Sigmoid colon (tissue), 7 donors: ENCODE data around the gene PRADC1. TPM values are rescaled to one million over a fixed set of nuclear protein-coding genes. Genes with fewer than 3 reads are reported as not detected.

Experiments used
- DNase-seq: peaks from one replicate; pipeline ENCODE4 v3.0.0-alpha.2; 2019
- H3K27ac ChIP-seq, 4 donors: fragments of 200-600 bp; sonication (generic); one replicate each; pipeline ENCODE4 v1.5.1; 2016 to 2019; ENCODE audit warnings: mild to moderate bottlenecking in 1 of 4
- H3K27me3 ChIP-seq, 3 donors: fragments of 200-600 bp; sonication (generic); one replicate each; pipeline ENCODE4 v1.5.1; 2019; ENCODE audit warnings: mild to moderate bottlenecking in 1 of 3
- H3K36me3 ChIP-seq, 4 donors: fragments of 200-600 bp; sonication (generic); one replicate each; pipeline ENCODE4 v1.5.1; 2016 to 2019
- H3K4me1 ChIP-seq, 4 donors: fragments of 200-600 bp; sonication (generic); one replicate each; pipeline ENCODE4 v1.5.1; 2017 to 2019
- H3K4me3 ChIP-seq, 4 donors: fragments of 200-600 bp; sonication (generic); one replicate each; pipeline ENCODE4 v1.5.1; 2017 to 2019; ENCODE audit warnings: mild to moderate bottlenecking in 2 of 4, moderate library complexity in 1 of 4
- H3K9me3 ChIP-seq, 4 donors: fragments of 200-600 bp in 3 of 4; sonication (generic) in 3 of 4; one replicate each; pipeline versions ENCODE4 v1.5.1 to v1.6.1; 2013 to 2019
- EP300 ChIP-seq, 4 donors: sonication (generic); formaldehyde crosslinking; IDR thresholded peaks; one replicate each; pipeline ENCODE4 v1.6.1; 2017; ENCODE audit warnings: antibody characterized with exemption in 4 of 4
- POLR2A ChIP-seq, 2 donors: fragments of 450-650 bp; IDR thresholded peaks; one replicate each; pipeline ENCODE4 v1.6.1; 2016; ENCODE audit warnings: antibody characterized with exemption in 2 of 2, mild to moderate bottlenecking in 2 of 2, moderate library complexity in 2 of 2
- POLR2AphosphoS5 ChIP-seq, 4 donors: sonication (generic); formaldehyde crosslinking; IDR thresholded peaks; one replicate each; pipeline ENCODE4 v1.6.1; 2017; ENCODE audit warnings: antibody characterized with exemption in 4 of 4
- WGBS, 2 donors: extraction: QIAGEN DNeasy Blood & Tissue Kit; methylation state at CpG; one replicate each; pipeline ENCODE4 v1.1.7; 2013; 5-methylcytosine and 5-hydroxymethylcytosine counted together
- intact Hi-C: fragments of 100-400 bp; cut with DNase I; formaldehyde crosslinking; loops from one replicate; pipeline ENCODE4 v1.15.1; 2023
- polyA plus RNA-seq, 3 donors: library from polyadenylated mRNA; stranded (reverse); fragments of 200-250 nt; gene quantifications; one replicate each; pipeline ENCODE4 v1.2.3, GENCODE V29; 2013
- total RNA-seq, 4 donors: library from RNA; depleted of rRNA; stranded (reverse); fragments of >200 nt; gene quantifications; one replicate each; pipeline ENCODE4 v1.1.0, GENCODE V29; 2016
- TF ChIP-seq, protein P1 (sequence below), 4 experiments: fragments of 450-650 bp in 3 of 4; fragments of 200-600 bp in 1 of 4; IDR thresholded peaks; one replicate each; pipeline ENCODE4 v1.5.1; 2016 to 2019; ENCODE audit warnings: antibody characterized with exemption in 4 of 4, mild to moderate bottlenecking in 3 of 4, moderate library complexity in 2 of 4
- donor health status: healthy with polysubstance abuse.
- donor health status: Bipolar disorder and iron deficiency.
- donor health status: healthy.

PRADC1 gene
- total and polyA plus RNA-seq, 7 donors = 27.7 to 68.1 (median 42.3) TPM

DNA sequence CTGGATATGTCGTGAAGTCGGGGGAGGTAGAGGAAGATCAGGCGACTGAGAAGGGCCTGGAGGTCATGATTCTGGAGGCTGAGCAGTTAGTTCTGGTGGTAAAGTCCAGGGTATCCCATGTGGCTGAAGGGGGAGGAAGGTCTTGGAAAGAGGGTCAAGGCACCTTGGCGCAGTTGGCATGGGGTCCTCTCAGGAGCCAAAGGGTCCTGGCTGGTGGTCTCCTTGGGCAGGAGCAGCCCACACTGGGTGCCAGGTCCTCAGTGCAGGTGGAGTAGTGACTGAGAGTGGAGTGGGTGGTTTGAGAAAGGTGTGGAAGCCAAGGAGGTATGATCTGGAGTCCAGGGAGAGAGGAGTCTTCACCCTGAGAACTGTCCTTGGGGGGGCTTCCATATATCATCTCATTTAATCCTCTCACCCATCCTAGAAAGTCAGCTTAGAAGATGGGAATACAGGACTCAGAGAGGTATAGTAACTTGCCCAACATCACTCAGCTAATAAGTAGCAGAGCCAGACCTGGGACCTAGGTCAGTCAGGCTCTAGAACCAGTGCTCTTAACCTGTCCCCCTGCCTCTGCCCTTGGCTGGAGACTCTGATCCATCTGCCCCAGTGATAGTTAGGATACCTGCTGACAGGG lies 26.8 kb upstream of the PRADC1 start:
- H3K27me3 ChIP-seq = peaks cover 0 to under 1% (median 0%) of the 10 kb centered on the region in 3 donors
- 78 to 95% methylated on average over 4 of the region's 4 CpGs for WGBS, 2 donors
- H3K4me3 ChIP-seq = no peak overlapping the region
- H3K9me3 ChIP-seq = no peaks in the 10 kb centered on the region
- peaks cover 0 to 2% (median 0%) of the 10 kb centered on the region in 4 donors for H3K36me3 ChIP-seq
- DNase-seq = no peak
- H3K4me1 ChIP-seq = no peaks in the 10 kb centered on the region
- intact Hi-C loops = no loop called here
- no peak for TF ChIP-seq EP300 (IDR thresholded peaks at IDR 0.05)
- no peak for TF ChIP-seq POLR2AphosphoS5 (IDR thresholded peaks at IDR 0.05)
- TF ChIP-seq POLR2A (IDR thresholded peaks at IDR 0.05) = no peak
- TF ChIP-seq, protein P1, sequence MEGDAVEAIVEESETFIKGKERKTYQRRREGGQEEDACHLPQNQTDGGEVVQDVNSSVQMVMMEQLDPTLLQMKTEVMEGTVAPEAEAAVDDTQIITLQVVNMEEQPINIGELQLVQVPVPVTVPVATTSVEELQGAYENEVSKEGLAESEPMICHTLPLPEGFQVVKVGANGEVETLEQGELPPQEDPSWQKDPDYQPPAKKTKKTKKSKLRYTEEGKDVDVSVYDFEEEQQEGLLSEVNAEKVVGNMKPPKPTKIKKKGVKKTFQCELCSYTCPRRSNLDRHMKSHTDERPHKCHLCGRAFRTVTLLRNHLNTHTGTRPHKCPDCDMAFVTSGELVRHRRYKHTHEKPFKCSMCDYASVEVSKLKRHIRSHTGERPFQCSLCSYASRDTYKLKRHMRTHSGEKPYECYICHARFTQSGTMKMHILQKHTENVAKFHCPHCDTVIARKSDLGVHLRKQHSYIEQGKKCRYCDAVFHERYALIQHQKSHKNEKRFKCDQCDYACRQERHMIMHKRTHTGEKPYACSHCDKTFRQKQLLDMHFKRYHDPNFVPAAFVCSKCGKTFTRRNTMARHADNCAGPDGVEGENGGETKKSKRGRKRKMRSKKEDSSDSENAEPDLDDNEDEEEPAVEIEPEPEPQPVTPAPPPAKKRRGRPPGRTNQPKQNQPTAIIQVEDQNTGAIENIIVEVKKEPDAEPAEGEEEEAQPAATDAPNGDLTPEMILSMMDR (IDR thresholded peaks at IDR 0.05) = no peak
- no peak overlapping the region for H3K27ac ChIP-seq

DNA sequence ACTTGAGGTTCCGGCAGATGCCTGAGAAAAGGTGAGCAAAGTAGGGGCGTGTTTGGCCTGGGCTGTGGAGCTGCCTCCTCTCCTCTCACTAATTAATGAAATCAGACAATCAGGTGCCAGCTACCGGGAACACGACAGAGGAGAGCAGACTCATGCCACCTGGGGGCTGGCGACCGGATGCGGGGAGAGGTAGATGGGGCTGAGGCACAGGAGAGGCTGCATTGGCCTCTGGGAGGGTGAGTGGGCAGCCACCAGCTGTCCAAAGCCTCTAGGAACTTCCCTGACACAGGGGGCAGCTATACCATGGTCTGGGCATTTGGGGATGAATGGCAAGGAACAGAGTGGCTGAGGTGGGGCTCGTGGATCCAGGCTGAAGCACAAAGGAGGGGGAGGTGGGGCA lies 26.2 kb upstream of the PRADC1 start:
- H3K27ac ChIP-seq = no peak overlapping the region
- no peak for DNase-seq
- H3K4me1 ChIP-seq = no peaks in the 10 kb centered on the region
- no peak overlapping the region for H3K4me3 ChIP-seq
- TF ChIP-seq, protein P1 (IDR thresholded peaks at IDR 0.05) = no peak
- TF ChIP-seq POLR2AphosphoS5 (IDR thresholded peaks at IDR 0.05) (no peak), EP300 (IDR thresholded peaks at IDR 0.05) (no peak), POLR2A (IDR thresholded peaks at IDR 0.05) (no peak)
- H3K36me3 ChIP-seq = peaks cover 4% of the 10 kb centered on the region in 4 donors
- 94 to 95% methylated on average over 8 of the region's 8 CpGs for WGBS, 2 donors
- intact Hi-C loops = no loop called here
- H3K9me3 ChIP-seq = no peaks in the 10 kb centered on the region
- H3K27me3 ChIP-seq = no peaks in the 10 kb centered on the region

DNA sequence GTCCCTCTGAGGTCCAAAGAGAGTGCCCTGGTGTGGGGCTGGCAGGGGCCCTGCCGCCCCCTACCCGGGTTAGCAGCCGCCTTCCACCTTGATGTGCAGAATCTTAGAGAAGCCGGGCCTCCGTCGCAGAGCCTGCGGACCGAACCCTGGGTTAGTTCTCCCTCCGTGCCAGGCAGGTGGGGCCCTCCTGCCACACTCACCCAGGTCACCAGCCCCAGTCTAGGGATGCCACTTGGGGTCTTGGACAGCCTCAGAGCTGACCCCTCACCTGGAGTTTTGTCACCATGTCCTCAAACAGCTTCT lies 25.8 kb upstream of the PRADC1 start:
- H3K4me1 ChIP-seq = no peaks in the 10 kb centered on the region
- H3K36me3 ChIP-seq = peaks cover 4 to 9% (median 8%) of the 10 kb centered on the region in 4 donors
- no peak overlapping the region for H3K27ac ChIP-seq
- no peaks in the 10 kb centered on the region for H3K9me3 ChIP-seq
- DNase-seq = no peak
- 94 to 96% methylated on average over 9 of the region's 9 CpGs for WGBS, 2 donors
- intact Hi-C loops = no loop called here
- no peak overlapping the region for H3K4me3 ChIP-seq
- TF ChIP-seq, protein P1 (IDR thresholded peaks at IDR 0.05) = no peak
- TF ChIP-seq POLR2AphosphoS5 (IDR thresholded peaks at IDR 0.05) (no peak), POLR2A (IDR thresholded peaks at IDR 0.05) (no peak), EP300 (IDR thresholded peaks at IDR 0.05) (no peak)
- H3K27me3 ChIP-seq = no peaks in the 10 kb centered on the region

DNA sequence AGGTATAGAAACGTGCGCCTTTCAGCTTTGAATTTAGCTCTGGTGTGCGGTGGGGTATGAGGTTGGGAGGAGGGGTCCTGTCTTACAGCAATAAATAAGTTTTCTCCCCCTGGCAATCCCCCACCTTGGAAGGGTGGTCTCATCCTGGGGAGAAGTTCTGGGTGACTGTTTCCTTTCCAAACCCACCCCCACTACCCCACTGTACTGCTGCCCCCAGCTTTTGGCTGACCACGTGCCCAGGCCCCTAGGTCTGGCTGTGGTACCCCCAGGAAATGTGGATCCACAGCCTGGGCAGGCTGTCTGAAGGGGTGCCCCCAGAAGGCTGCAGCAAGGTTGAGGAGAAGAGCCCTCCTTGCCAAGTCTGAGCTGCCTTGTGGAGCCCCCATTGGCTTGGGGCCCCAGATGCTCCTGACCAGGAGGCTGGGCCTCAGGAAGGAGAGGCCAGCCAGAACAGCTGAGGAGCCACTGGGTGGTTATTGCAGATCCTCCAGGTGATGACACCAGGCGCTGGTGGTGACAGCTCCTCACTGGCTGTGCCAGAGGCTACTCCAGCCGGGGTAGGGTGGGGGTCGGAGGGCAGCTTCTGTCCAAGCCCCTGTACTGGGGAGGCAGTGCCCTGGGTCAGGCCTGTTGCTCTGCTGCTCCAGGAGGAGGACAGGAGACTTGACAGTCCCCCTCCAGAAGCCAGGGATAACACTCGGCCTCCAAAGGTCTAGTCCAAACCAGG lies 25.3 kb upstream of the PRADC1 start:
- intact Hi-C loops = no loop called here
- H3K36me3 ChIP-seq = peaks cover 4 to 13% (median 12%) of the 10 kb centered on the region in 4 donors
- H3K9me3 ChIP-seq = no peaks in the 10 kb centered on the region
- no peak overlapping the region for H3K4me3 ChIP-seq
- 92 to 93% methylated on average over 8 of the region's 8 CpGs for WGBS, 2 donors
- no peak for DNase-seq
- no peak for TF ChIP-seq POLR2A (IDR thresholded peaks at IDR 0.05)
- TF ChIP-seq, protein P1 (IDR thresholded peaks at IDR 0.05) = no peak
- no peak for TF ChIP-seq EP300 (IDR thresholded peaks at IDR 0.05)
- TF ChIP-seq POLR2AphosphoS5 (IDR thresholded peaks at IDR 0.05) = no peak
- H3K27ac ChIP-seq = no peak overlapping the region
- no peaks in the 10 kb centered on the region for H3K27me3 ChIP-seq
- H3K4me1 ChIP-seq = no peaks in the 10 kb centered on the region
